Measurements from ENCODE around the gene TRMT61A. TPM values are rescaled to one million over a fixed set of nuclear protein-coding genes. Genes with fewer than 3 reads are reported as not detected.

The TRMT61A gene
- polyA plus RNA-seq, 3 donors, result 2.7 to 7.1 (median 3.4) TPM

GRCh38 chr14:103552846-103553210 is 23.8 kb downstream of the TRMT61A start:
- peaks cover 59% of the 10 kb centered on the region for H4K20me1 ChIP-seq (ENCODE audit: insufficient read depth, low read length)
- Mint-ChIP-seq H3K36me3 (peaks cover 7 to 15% of the 10 kb centered on the region in 2 donors), H3K4me1 (peaks cover 2% of the 10 kb centered on the region), H3K27me3 (ENCODE audit: low read depth in 3 of 3) (peaks cover 0 to 1% (median 0%) of the 10 kb centered on the region in 3 donors), H3K4me3 (no peak overlapping the region), H3K27ac (peak overlapping the region in 1 of 7 donors; percentile 1), H3K9me3 (no peaks in the 10 kb centered on the region)
- no peaks in the 10 kb centered on the region for H3K27me3 ChIP-seq (ENCODE audit: control insufficient read depth in 2 of 2, insufficient read depth in 2 of 2, low read length in 2 of 2)
- H3K27ac ChIP-seq (ENCODE audit: low read depth in 1 of 2, low read length in 2 of 2), result no peak overlapping the region
- no peak for TF ChIP-seq CTCF (IDR thresholded peaks at IDR 0.05)
- 97% methylated on average over 4 of the region's 11 CpGs for WGBS (ENCODE audit: insufficient coverage)
- no peak for DNase-seq
- peaks cover 16% of the 10 kb centered on the region for H3K79me2 ChIP-seq (ENCODE audit: insufficient read depth, low read length)
- no peak overlapping the region for H3K9ac ChIP-seq (ENCODE audit: insufficient read depth, low read length, poor library complexity, severe bottlenecking)
- peaks cover 2 to 22% of the 10 kb centered on the region in 2 donors for H3K36me3 ChIP-seq (replicated peaks in 1 of 2; ENCODE audit: control insufficient read depth in 1 of 2, insufficient read depth in 2 of 2, low read length in 2 of 2)
- no peak overlapping the region for H3K4me3 ChIP-seq (replicated peaks in 1 of 3; ENCODE audit: low read depth in 2 of 3, low read length in 3 of 3)
- H3K4me2 ChIP-seq (replicated peaks; ENCODE audit: extremely low read depth, low read length, poor library complexity, severe bottlenecking), result no peak overlapping the region
- no peak overlapping the region for H2AFZ ChIP-seq (ENCODE audit: insufficient read depth, low read depth, low read length, poor library complexity, severe bottlenecking)
- intact Hi-C loops (cut with micrococcal nuclease), result no loop called here
- no peaks in the 10 kb centered on the region for H3K9me3 ChIP-seq (replicated peaks in 1 of 2; ENCODE audit: control insufficient read depth in 1 of 2, insufficient read depth in 1 of 2, low read length in 2 of 2)
- no peaks in the 10 kb centered on the region for H3K4me1 ChIP-seq (ENCODE audit: control insufficient read depth in 1 of 2, insufficient read depth in 2 of 2, low read length in 2 of 2)

- H3K27me3 Mint-ChIP-seq (ENCODE audit: low read depth in 3 of 3), result peaks cover 0 to 1% (median 0%) of the 10 kb centered on the region in 3 donors
- Histone ChIP-seq H3K27me3 (ENCODE audit: control insufficient read depth in 2 of 2, insufficient read depth in 2 of 2, low read length in 2 of 2) (no peaks in the 10 kb centered on the region), H3K36me3 (replicated peaks in 1 of 2; ENCODE audit: control insufficient read depth in 1 of 2, insufficient read depth in 2 of 2, low read length in 2 of 2) (peaks cover 22 to 50% of the 10 kb centered on the region in 2 donors), H3K79me2 (ENCODE audit: insufficient read depth, low read length) (peaks cover 45% of the 10 kb centered on the region), H2AFZ (ENCODE audit: insufficient read depth, low read depth, low read length, poor library complexity, severe bottlenecking) (no peak overlapping the region), H3K4me1 (ENCODE audit: control insufficient read depth in 1 of 2, insufficient read depth in 2 of 2, low read length in 2 of 2) (peaks cover 0 to 5% of the 10 kb centered on the region in 2 donors), H3K4me2 (replicated peaks; ENCODE audit: extremely low read depth, low read length, poor library complexity, severe bottlenecking) (no peak overlapping the region), H3K27ac (ENCODE audit: low read depth in 1 of 2, low read length in 2 of 2) (no peak overlapping the region), H3K9ac (ENCODE audit: insufficient read depth, low read length, poor library complexity, severe bottlenecking) (no peak overlapping the region), H4K20me1 (ENCODE audit: insufficient read depth, low read length) (peaks cover 81% of the 10 kb centered on the region), H3K4me3 (replicated peaks in 1 of 3; ENCODE audit: low read depth in 2 of 3, low read length in 3 of 3) (no peak overlapping the region), H3K9me3 (replicated peaks in 1 of 2; ENCODE audit: control insufficient read depth in 1 of 2, insufficient read depth in 1 of 2, low read length in 2 of 2) (no peaks in the 10 kb centered on the region)
- no peaks in the 10 kb centered on the region for H3K9me3 Mint-ChIP-seq
- H3K4me3 Mint-ChIP-seq, result no peak overlapping the region
- peaks cover 10% of the 10 kb centered on the region for H3K4me1 Mint-ChIP-seq
- no peak for DNase-seq
- 96% methylated on average over 9 of the region's 15 CpGs for WGBS (ENCODE audit: insufficient coverage)
- no peak for TF ChIP-seq CTCF (IDR thresholded peaks at IDR 0.05)
- intact Hi-C loops (cut with micrococcal nuclease), result no loop called here
- H3K36me3 Mint-ChIP-seq, result peaks cover 33 to 40% of the 10 kb centered on the region in 2 donors
- H3K27ac Mint-ChIP-seq, result no peak overlapping the region
Measured at GRCh38 chr14:103555559-103556337, 26.8 kb downstream of the TRMT61A start.
